Osteoblast (primary cell): ENCODE measurements around the gene RNF212. TPM values are rescaled to one million over a fixed set of nuclear protein-coding genes. Genes with fewer than 3 reads are reported as not detected.

ENCODE experiments used
- DNase-seq: peaks from one replicate; pipeline ENCODE4 v3.0.0; 2011; ENCODE audit warnings: low spot score, mixed read lengths; ENCODE audit not compliant: insufficient read length; ENCODE audit errors: missing footprints
- H2AFZ ChIP-seq: 2 replicates; pipeline ENCODE4 v1.6.0; 2011; ENCODE audit warnings: mild to moderate bottlenecking, low read length
- H3K27ac ChIP-seq: 2 replicates; pipeline ENCODE4 v1.5.1; 2011; ENCODE audit warnings: mild to moderate bottlenecking, low read depth, low read length, moderate library complexity
- H3K27me3 ChIP-seq: 2 replicates; pipeline ENCODE4 v1.6.0; 2012; ENCODE audit warnings: mild to moderate bottlenecking, control low read depth, inconsistent platforms, low read length, moderate library complexity; ENCODE audit not compliant: insufficient read depth
- H3K36me3 ChIP-seq: 2 replicates; pipeline ENCODE4 v1.5.1; 2011; ENCODE audit warnings: mild to moderate bottlenecking, low read length, control low read depth, moderate library complexity; ENCODE audit not compliant: insufficient read depth
- H3K4me1 ChIP-seq: 2 replicates; pipeline ENCODE4 v1.5.1; 2011; ENCODE audit warnings: mild to moderate bottlenecking, low read length, control low read depth, moderate library complexity; ENCODE audit not compliant: insufficient read depth
- H3K4me2 ChIP-seq: 2 replicates; pipeline ENCODE4 v1.6.0; 2011; ENCODE audit warnings: mild to moderate bottlenecking, low read length; ENCODE audit not compliant: insufficient read depth
- H3K4me3 ChIP-seq: fragments of 200-600 bp; sonication (generic); 3 replicates; pipeline ENCODE4 v1.5.1; 2012; ENCODE audit warnings: mild to moderate bottlenecking, low read length, inconsistent platforms; ENCODE audit not compliant: insufficient read depth
- H3K79me2 ChIP-seq: 2 replicates; pipeline ENCODE4 v1.6.0; 2012; ENCODE audit warnings: mild to moderate bottlenecking, low read length, control low read depth, inconsistent platforms; ENCODE audit not compliant: insufficient read depth
- H3K9me3 ChIP-seq: 2 replicates; pipeline ENCODE4 v1.5.1; 2011; ENCODE audit warnings: low read depth, low read length, control low read depth
- H4K20me1 ChIP-seq: 2 replicates; pipeline ENCODE4 v1.6.0; 2012; ENCODE audit warnings: mild to moderate bottlenecking, low read length, control low read depth; ENCODE audit not compliant: insufficient read depth
- total RNA-seq: library from RNA; depleted of rRNA; stranded (reverse); fragments of >200 nt; gene quantifications from 2 replicates; pipeline ENCODE4 v1.2.3, GENCODE V29; 2012
- TF ChIP-seq, protein P1 (sequence below): IDR thresholded peaks from 2 replicates; pipeline ENCODE4 v1.5.1; 2011; ENCODE audit warnings: mild to moderate bottlenecking, low read depth, low read length, moderate library complexity; ENCODE audit errors: extremely low read depth

RNF212 gene
- total RNA-seq = 7.1 and 7.6 TPM in 2 replicates

GRCh38 chr4:1113311-1114009 is at the start of gene RNF212:
RNF212 (minus strand) TSS chr4:1113564; CDS start chr4:1113464, 100 bp downstream.
- TF ChIP-seq, protein P1, sequence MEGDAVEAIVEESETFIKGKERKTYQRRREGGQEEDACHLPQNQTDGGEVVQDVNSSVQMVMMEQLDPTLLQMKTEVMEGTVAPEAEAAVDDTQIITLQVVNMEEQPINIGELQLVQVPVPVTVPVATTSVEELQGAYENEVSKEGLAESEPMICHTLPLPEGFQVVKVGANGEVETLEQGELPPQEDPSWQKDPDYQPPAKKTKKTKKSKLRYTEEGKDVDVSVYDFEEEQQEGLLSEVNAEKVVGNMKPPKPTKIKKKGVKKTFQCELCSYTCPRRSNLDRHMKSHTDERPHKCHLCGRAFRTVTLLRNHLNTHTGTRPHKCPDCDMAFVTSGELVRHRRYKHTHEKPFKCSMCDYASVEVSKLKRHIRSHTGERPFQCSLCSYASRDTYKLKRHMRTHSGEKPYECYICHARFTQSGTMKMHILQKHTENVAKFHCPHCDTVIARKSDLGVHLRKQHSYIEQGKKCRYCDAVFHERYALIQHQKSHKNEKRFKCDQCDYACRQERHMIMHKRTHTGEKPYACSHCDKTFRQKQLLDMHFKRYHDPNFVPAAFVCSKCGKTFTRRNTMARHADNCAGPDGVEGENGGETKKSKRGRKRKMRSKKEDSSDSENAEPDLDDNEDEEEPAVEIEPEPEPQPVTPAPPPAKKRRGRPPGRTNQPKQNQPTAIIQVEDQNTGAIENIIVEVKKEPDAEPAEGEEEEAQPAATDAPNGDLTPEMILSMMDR = no peak
- peak within 1 kb of the TSS; percentile 65 for H2AFZ ChIP-seq
- H3K79me2 ChIP-seq = no peaks in the 10 kb centered on the region
- no peaks in the 10 kb centered on the region for H3K9me3 ChIP-seq
- DNase-seq = peak; percentile 95
- H3K27ac ChIP-seq = no peak within 1 kb of the TSS
- H4K20me1 ChIP-seq = no peaks in the 10 kb centered on the region
- H3K4me2 ChIP-seq = peak within 1 kb of the TSS; percentile 63
- peaks cover 8% of the 10 kb centered on the region for H3K27me3 ChIP-seq
- H3K4me1 ChIP-seq = no peaks in the 10 kb centered on the region
- H3K4me3 ChIP-seq = peak within 1 kb of the TSS; percentile 72
- H3K36me3 ChIP-seq = no peaks in the 10 kb centered on the region

DNA sequence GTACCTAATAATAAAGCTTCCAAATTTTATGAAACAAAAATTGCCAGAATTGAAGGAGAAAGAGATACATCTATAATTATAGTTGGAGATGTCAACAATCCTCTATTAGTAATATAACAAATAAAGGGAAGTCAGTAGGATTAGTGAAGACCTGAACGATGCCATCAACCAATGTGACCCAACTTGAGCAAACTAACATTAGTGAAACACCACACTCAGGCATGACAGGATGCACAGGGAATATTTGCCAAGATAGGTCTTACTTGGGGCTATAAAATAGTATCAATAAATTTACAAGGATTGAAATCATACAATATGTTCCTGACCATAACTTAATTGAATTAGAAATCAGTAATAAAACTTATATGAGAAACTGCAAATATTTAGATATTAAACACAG is 47.0 kb upstream of the RNF212 start:
- TF ChIP-seq, protein P1 = no peak
- Histone ChIP-seq H4K20me1 (peaks cover 2% of the 10 kb centered on the region), H3K27me3 (peaks cover 8% of the 10 kb centered on the region), H3K79me2 (no peaks in the 10 kb centered on the region), H3K27ac (no peak overlapping the region), H2AFZ (no peak overlapping the region), H3K4me1 (no peaks in the 10 kb centered on the region), H3K4me2 (no peak overlapping the region), H3K9me3 (peaks cover 6% of the 10 kb centered on the region), H3K36me3 (no peaks in the 10 kb centered on the region), H3K4me3 (no peak overlapping the region)
- no peak for DNase-seq

DNA sequence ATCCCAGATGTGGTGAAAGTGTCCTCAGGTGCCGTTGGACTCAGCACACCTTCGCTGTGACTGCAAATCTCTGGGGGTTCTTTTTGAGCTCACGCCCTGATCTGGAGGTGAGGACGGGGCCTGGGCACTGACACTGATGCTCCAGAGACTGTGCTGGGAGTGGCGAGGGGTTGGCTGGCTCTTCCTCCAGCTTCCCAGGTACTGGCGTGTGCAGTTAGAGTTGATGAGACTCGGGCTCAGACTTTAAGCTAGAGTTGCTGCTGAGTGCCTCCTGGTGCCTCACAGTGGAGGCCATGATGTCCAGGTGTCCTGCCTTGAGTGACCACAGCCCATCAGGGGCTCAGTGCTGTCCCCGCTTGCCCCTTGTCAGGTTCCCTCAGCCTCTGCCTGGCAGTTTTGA is 42.7 kb upstream of the RNF212 start:
- no peak overlapping the region for H3K27ac ChIP-seq
- no peaks in the 10 kb centered on the region for H3K79me2 ChIP-seq
- TF ChIP-seq, protein P1 = no peak
- peaks cover 6% of the 10 kb centered on the region for H3K4me1 ChIP-seq
- no peak overlapping the region for H3K4me2 ChIP-seq
- no peak overlapping the region for H3K4me3 ChIP-seq
- peaks cover 6% of the 10 kb centered on the region for H3K9me3 ChIP-seq
- H2AFZ ChIP-seq = no peak overlapping the region
- H3K36me3 ChIP-seq = no peaks in the 10 kb centered on the region
- DNase-seq = no peak
- peaks cover 8% of the 10 kb centered on the region for H3K27me3 ChIP-seq
- H4K20me1 ChIP-seq = no peaks in the 10 kb centered on the region

DNA sequence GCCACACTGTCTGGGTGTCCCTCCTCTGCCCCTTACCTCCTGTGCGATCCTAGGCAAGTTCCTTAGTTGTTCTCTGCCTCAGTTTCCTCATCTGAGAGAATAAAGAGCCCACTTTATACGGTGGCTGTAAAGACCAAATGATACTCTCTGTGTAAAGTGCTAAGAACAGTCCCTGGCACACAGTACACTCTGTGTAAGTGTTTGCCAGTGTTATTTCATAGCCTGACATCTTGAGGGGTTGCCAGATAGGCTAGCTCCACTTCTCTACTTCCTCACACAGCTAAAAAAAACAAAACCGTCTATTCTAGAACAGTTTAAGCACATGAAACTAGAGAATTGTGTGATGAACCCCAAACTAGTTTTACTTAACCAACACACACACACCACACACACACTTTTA is 42.0 kb upstream of the RNF212 start:
- TF ChIP-seq, protein P1 = no peak
- Histone ChIP-seq H3K27ac (no peak overlapping the region), H3K4me1 (peaks cover 6% of the 10 kb centered on the region), H3K36me3 (no peaks in the 10 kb centered on the region), H3K27me3 (peaks cover 8% of the 10 kb centered on the region), H3K9me3 (peaks cover 6% of the 10 kb centered on the region), H3K4me3 (no peak overlapping the region), H3K4me2 (no peak overlapping the region), H2AFZ (no peak overlapping the region), H3K79me2 (no peaks in the 10 kb centered on the region), H4K20me1 (no peaks in the 10 kb centered on the region)
- DNase-seq = peak; percentile 19
